Measurements from ENCODE around the gene RAG1.

DNA sequence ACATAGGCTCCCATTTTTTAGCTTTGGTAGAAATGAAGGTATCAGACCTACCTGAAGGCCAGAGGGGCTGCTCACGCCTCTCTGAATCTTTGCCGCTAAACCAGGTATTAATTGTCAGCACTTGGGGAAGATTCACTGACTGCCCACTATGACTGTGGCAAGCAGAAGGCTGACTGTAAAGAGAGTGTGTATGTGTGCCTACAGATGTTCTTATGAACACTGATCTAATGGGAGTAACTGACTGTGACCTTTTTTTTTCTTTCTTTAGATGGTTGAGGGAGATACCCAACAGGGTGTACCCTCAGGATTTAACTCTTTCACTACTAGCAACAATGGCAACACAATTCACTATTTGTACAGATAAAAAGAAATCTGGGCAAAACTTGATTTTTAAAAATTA, 30.2 kb downstream of the RAG1 start, which contains the start of gene RAG2:
- TF ChIP-seq, protein P1, sequence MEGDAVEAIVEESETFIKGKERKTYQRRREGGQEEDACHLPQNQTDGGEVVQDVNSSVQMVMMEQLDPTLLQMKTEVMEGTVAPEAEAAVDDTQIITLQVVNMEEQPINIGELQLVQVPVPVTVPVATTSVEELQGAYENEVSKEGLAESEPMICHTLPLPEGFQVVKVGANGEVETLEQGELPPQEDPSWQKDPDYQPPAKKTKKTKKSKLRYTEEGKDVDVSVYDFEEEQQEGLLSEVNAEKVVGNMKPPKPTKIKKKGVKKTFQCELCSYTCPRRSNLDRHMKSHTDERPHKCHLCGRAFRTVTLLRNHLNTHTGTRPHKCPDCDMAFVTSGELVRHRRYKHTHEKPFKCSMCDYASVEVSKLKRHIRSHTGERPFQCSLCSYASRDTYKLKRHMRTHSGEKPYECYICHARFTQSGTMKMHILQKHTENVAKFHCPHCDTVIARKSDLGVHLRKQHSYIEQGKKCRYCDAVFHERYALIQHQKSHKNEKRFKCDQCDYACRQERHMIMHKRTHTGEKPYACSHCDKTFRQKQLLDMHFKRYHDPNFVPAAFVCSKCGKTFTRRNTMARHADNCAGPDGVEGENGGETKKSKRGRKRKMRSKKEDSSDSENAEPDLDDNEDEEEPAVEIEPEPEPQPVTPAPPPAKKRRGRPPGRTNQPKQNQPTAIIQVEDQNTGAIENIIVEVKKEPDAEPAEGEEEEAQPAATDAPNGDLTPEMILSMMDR (IDR thresholded peaks at IDR 0.05; ENCODE audit: low read length) = no peak
- TF ChIP-seq EZH2 (optimal IDR thresholded peaks at IDR 0.05; ENCODE audit: low read depth, low read length) (no peak), EZH2phosphoT487 (IDR thresholded peaks at IDR 0.05; ENCODE audit: low read length) (no peak)
